Panc1 (cell line): Measurements from ENCODE around the gene GZMM.

Source experiments
- POLR2AphosphoS5 ChIP-seq: IDR thresholded peaks from 2 replicates; pipeline ENCODE4 v1.6.1; 2012; ENCODE audit warnings: mild to moderate bottlenecking, low read depth, low read length, moderate library complexity
- REST ChIP-seq, 2 experiments: IDR thresholded peaks; 2 replicates each; pipeline ENCODE4 v1.6.1; 2011 to 2012; ENCODE audit warnings: low read depth in 2 of 2, control low read depth in 1 of 2, low read length in 1 of 2, mild to moderate bottlenecking in 1 of 2, moderate library complexity in 1 of 2; ENCODE audit not compliant: insufficient read depth in 1 of 2
- SIN3A ChIP-seq: IDR thresholded peaks from 2 replicates; pipeline ENCODE4 v1.6.1; 2012; ENCODE audit warnings: low read depth, mild to moderate bottlenecking, low read length, moderate library complexity, borderline replicate concordance; ENCODE audit not compliant: insufficient read depth
- TCF7L2 ChIP-seq: IDR thresholded peaks from 2 replicates; pipeline ENCODE4 v1.6.1; 2011; ENCODE audit warnings: mild to moderate bottlenecking, low read depth, low read length, inconsistent platforms
- TF ChIP-seq, protein P1 (sequence below): fragments of 450-650 bp; IDR thresholded peaks from 2 replicates; pipeline ENCODE4 v1.5.1; 2017; ENCODE audit warnings: mild to moderate bottlenecking

DNA sequence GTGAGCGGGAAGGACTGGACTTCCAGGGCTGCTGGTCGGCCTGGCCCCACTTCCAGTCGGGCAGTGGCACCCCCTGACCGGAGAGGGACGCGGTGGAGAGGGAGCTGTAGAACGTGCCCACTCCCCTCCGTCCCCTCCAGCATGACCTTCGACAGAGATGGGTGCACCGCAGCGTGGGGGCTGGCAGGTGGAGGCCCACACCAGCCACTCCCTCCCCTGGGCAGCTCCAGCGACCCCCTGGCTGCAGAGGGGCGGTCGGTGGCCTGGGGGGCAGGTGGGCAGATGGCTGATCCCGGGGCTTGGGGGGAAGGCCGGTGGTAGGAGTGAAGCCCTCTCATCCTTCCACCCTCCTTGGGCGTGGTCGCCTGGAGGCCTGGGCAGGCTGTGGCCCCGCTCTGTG lies 48.2 kb downstream of the GZMM start:
- TF ChIP-seq POLR2AphosphoS5 (no peak), REST (IDR thresholded peaks at IDR 0.05; ENCODE audit: insufficient read depth in 1 of 2, low read depth in 2 of 2, low read length in 1 of 2) (no peak), TCF7L2 (no peak), SIN3A (no peak)
- TF ChIP-seq, protein P1, sequence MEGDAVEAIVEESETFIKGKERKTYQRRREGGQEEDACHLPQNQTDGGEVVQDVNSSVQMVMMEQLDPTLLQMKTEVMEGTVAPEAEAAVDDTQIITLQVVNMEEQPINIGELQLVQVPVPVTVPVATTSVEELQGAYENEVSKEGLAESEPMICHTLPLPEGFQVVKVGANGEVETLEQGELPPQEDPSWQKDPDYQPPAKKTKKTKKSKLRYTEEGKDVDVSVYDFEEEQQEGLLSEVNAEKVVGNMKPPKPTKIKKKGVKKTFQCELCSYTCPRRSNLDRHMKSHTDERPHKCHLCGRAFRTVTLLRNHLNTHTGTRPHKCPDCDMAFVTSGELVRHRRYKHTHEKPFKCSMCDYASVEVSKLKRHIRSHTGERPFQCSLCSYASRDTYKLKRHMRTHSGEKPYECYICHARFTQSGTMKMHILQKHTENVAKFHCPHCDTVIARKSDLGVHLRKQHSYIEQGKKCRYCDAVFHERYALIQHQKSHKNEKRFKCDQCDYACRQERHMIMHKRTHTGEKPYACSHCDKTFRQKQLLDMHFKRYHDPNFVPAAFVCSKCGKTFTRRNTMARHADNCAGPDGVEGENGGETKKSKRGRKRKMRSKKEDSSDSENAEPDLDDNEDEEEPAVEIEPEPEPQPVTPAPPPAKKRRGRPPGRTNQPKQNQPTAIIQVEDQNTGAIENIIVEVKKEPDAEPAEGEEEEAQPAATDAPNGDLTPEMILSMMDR, result no peak
